ENCODE data around the gene DEFB121.
"Not testable (repeated sequence)": the region's sequence is repeated elsewhere in the genome, so short reads cannot be mapped to it uniquely, and the experiment has no call there.

- TF ChIP-seq EZH2 (IDR thresholded peaks at IDR 0.05; ENCODE audit: insufficient read depth, poor library complexity, severe bottlenecking); EZH2phosphoT487 (IDR thresholded peaks at IDR 0.05; ENCODE audit: insufficient read depth, low read depth): not testable (repeated sequence)
Measured at GRCh38 chr20:31364272-31364671, 41.7 kb downstream of the DEFB121 start.

Data from GM23248 (cell line).